Nephron (organoid): ENCODE measurements around the gene KRT6C.

Experiments used
- H3K27ac Mint-ChIP-seq, 3 experiments: 2 replicates each; pipeline ENCODE4 v1.8.0; 2020; ENCODE audit warnings: mixed read lengths in 3 of 3, mild to moderate bottlenecking in 2 of 3, moderate library complexity in 1 of 3
- H3K27me3 Mint-ChIP-seq: 2 replicates; pipeline ENCODE4 v1.8.0; 2021; ENCODE audit warnings: low read depth, mild to moderate bottlenecking, moderate library complexity, mixed read lengths
- H3K36me3 Mint-ChIP-seq: 2 replicates; pipeline ENCODE4 v1.8.0; 2020; ENCODE audit warnings: low read depth, mixed read lengths
- H3K4me1 Mint-ChIP-seq: 2 replicates; pipeline ENCODE4 v1.8.0; 2020; ENCODE audit warnings: mixed read lengths
- H3K4me3 Mint-ChIP-seq, 3 experiments: 2 replicates each; pipeline ENCODE4 v1.8.0; 2020; ENCODE audit warnings: mild to moderate bottlenecking in 3 of 3, mixed read lengths in 3 of 3, moderate library complexity in 2 of 3
- H3K9me3 Mint-ChIP-seq: 2 replicates; pipeline ENCODE4 v1.8.0; 2020; ENCODE audit warnings: mixed read lengths
- CTCF ChIP-seq, 3 experiments: fragments of 200-600 bp; sonication (generic); IDR thresholded peaks; one replicate each; pipeline ENCODE4 v1.5.0; 2021; ENCODE audit warnings: antibody characterized with exemption in 3 of 3; ENCODE audit not compliant: unreplicated experiment in 3 of 3

KRT6C gene

GRCh38 chr12:52423661-52424500 is 49.7 kb downstream of the KRT6C start:
- peak overlapping the region; percentile 34 to 71 (median 41) for H3K27ac Mint-ChIP-seq
- no peak overlapping the region for H3K4me3 Mint-ChIP-seq
- H3K27me3 Mint-ChIP-seq, result peaks cover 2% of the 10 kb centered on the region
- H3K9me3 Mint-ChIP-seq, result peaks cover 2% of the 10 kb centered on the region
- TF ChIP-seq CTCF (IDR thresholded peaks at IDR 0.05; ENCODE audit: unreplicated experiment in 3 of 3), result no peak
- no peaks in the 10 kb centered on the region for H3K36me3 Mint-ChIP-seq
- peaks cover 19% of the 10 kb centered on the region for H3K4me1 Mint-ChIP-seq

DNA sequence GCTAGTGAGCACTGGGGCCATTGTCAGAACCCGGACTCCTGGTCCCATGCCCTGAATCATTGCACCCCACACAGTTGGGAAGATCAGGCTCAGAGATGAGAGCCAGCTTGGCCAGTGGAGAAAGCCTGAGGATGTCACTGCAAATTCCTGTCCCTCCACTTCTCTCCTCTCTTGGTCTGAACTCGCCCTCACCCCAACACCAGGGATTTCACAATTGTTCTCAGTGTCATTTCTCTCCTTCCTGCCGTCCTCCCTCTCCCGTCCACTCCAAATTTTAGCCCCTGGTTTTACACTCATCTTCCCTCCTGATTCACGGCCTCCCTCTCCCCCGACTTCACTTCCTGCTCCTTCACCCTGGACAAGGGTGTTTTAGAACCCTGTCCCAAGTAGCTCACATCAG is 50.6 kb downstream of the KRT6C start:
- Mint-ChIP-seq H3K36me3 (no peaks in the 10 kb centered on the region), H3K27me3 (no peaks in the 10 kb centered on the region), H3K9me3 (peaks cover 2% of the 10 kb centered on the region), H3K27ac (peak overlapping the region; percentile 34 to 71 (median 41)), H3K4me3 (no peak overlapping the region), H3K4me1 (peaks cover 19% of the 10 kb centered on the region)
- TF ChIP-seq CTCF (IDR thresholded peaks at IDR 0.05; ENCODE audit: unreplicated experiment in 3 of 3), result no peak

DNA sequence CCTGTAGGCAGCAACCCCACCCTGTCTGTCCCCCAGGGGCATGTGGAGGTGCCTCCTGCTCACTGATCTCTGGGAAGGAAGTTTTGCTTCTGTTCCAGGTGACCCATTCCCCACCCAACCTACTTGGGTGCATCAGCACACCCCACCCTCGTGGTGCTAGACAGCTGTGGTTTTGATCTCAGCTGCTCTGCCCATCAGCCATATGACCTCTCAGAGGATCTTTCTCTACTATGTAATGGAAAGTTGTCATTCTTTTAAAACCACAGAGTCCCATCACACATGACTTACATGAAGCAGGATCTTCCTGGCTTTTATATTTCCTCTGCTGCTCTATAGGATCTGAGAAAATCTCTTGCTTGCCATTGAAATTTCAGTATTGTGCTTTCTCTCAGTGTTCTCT is 53.9 kb downstream of the KRT6C start:
- Mint-ChIP-seq H3K27ac (no peak overlapping the region), H3K4me1 (peaks cover 21% of the 10 kb centered on the region), H3K9me3 (peaks cover 2% of the 10 kb centered on the region), H3K36me3 (no peaks in the 10 kb centered on the region), H3K4me3 (no peak overlapping the region), H3K27me3 (peaks cover 7% of the 10 kb centered on the region)
- TF ChIP-seq CTCF (IDR thresholded peaks at IDR 0.05; ENCODE audit: unreplicated experiment in 3 of 3), result no peak

- Mint-ChIP-seq H3K4me1 (peaks cover 13% of the 10 kb centered on the region), H3K27ac (no peak overlapping the region), H3K9me3 (peaks cover 2% of the 10 kb centered on the region), H3K27me3 (peaks cover 7% of the 10 kb centered on the region), H3K4me3 (no peak overlapping the region), H3K36me3 (no peaks in the 10 kb centered on the region)
- no peak for TF ChIP-seq CTCF (IDR thresholded peaks at IDR 0.05; ENCODE audit: unreplicated experiment in 3 of 3)
These were observed 55.0 kb downstream of the KRT6C start for GRCh38 chr12:52418576-52419110.
